ENCODE results near the gene RHOJ.

- TF ChIP-seq CTCF (conservative IDR thresholded peaks at IDR 0.05; ENCODE audit: low read depth in 2 of 2): no peak
- TF ChIP-seq EZH2 (IDR thresholded peaks at IDR 0.05; ENCODE audit: low read depth, unreplicated experiment): no peak
- no peak for TF ChIP-seq CREB1 (CRISPR knock-in tag; IDR thresholded peaks at IDR 0.05; ENCODE audit: low read depth)
- TF ChIP-seq EZH2phosphoT487 (IDR thresholded peaks at IDR 0.05; ENCODE audit: unreplicated experiment): no peak
- no peak for TF ChIP-seq POLR2AphosphoS5 (IDR thresholded peaks at IDR 0.05; ENCODE audit: low read depth)
- no peak for TF ChIP-seq REST (IDR thresholded peaks at IDR 0.05; ENCODE audit: unreplicated experiment)
- TF ChIP-seq ETS1 (IDR thresholded peaks at IDR 0.05): no peak
These were observed 93.3 kb downstream of the RHOJ start for GRCh38 chr14:63297372-63298063.
